GM12873 (cell line): Measurements from ENCODE around the gene ANK3.

ENCODE experiments used
- TF ChIP-seq, protein P1 (sequence below): IDR thresholded peaks from 2 replicates; pipeline ENCODE4 v1.5.1; 2012; ENCODE audit warnings: low read depth, mild to moderate bottlenecking, moderate library complexity, low read length, control low read depth; ENCODE audit not compliant: insufficient read depth; ENCODE audit errors: missing control alignments

The ANK3 gene

DNA sequence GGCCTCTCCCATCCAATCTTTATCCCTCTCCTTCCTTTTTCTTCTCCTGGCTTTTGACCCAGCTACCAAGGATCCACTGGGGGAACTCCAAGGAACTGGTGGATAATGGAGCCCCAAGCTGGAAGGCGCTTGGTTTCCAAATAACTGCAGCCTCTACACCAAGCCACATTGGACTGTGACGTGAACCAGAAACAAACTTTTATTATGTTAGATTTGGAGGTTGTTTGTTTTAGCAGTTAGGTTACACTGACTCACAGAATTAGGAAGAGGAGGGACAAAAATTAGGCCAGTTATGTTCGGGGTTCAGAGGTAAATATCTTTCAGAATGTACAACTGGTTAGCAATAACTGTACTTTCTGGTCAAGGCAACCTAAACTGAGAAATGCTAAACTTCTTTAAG is 21.3 kb upstream of the ANK3 start:
- TF ChIP-seq, protein P1, sequence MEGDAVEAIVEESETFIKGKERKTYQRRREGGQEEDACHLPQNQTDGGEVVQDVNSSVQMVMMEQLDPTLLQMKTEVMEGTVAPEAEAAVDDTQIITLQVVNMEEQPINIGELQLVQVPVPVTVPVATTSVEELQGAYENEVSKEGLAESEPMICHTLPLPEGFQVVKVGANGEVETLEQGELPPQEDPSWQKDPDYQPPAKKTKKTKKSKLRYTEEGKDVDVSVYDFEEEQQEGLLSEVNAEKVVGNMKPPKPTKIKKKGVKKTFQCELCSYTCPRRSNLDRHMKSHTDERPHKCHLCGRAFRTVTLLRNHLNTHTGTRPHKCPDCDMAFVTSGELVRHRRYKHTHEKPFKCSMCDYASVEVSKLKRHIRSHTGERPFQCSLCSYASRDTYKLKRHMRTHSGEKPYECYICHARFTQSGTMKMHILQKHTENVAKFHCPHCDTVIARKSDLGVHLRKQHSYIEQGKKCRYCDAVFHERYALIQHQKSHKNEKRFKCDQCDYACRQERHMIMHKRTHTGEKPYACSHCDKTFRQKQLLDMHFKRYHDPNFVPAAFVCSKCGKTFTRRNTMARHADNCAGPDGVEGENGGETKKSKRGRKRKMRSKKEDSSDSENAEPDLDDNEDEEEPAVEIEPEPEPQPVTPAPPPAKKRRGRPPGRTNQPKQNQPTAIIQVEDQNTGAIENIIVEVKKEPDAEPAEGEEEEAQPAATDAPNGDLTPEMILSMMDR, result no peak

DNA sequence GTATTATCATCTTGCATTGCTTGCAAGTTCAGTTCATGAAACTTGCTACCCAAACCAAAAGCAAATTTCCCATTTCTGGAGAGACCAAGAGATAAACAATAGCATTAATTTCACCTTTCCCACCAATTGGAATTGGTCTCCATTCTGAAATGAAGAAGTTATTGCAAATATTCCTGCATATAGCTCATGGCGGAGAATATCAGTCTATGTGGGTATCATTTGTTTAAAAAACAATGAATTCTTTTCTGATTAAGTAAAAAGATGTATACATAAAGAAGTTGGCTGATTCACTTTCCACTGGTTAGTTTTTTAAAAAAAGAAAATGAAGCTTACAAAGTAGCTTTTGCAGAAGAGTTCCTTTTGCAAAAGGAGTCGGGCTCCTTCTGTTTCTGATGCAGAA is 19.5 kb upstream of the ANK3 start:
- TF ChIP-seq, protein P1, result no peak

DNA sequence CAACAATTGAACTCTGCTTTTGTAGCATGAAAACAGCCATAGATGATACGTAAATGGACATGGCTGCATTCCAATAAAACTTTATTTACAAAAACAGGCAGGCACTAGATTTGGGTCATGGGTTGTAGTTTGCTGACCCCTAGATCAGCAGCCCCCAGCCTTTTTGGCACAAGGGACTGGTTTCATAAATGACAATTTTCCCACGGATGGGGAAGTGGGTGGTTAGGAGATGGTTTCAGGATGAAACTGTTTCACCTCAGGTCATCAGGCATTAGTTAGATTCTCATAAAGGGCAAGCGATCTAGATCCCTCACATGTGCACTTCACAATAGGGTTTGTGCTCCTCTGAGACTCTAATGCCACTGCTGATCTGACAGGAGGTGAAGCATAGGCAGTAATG is 16.5 kb upstream of the ANK3 start:
- TF ChIP-seq, protein P1, result no peak

DNA sequence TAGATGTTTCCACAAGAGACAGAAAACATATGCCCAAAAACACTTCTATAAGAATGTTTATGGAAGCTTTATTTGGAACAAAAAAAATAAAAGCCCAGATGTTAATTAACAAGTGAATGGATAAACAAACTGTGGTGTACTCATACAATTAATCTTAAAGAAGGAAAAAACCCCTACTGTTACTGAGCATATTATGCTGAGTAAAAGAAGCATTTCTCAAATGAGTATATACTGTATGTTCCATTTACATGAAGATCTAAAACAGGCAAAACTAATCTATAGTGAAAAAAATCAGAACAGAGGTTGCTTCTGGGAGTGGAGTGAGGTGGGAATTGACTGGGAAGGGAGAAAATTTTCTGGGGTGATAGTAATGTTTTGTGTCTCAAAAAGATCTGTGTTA is 15.5 kb upstream of the ANK3 start:
- TF ChIP-seq, protein P1, result no peak

DNA sequence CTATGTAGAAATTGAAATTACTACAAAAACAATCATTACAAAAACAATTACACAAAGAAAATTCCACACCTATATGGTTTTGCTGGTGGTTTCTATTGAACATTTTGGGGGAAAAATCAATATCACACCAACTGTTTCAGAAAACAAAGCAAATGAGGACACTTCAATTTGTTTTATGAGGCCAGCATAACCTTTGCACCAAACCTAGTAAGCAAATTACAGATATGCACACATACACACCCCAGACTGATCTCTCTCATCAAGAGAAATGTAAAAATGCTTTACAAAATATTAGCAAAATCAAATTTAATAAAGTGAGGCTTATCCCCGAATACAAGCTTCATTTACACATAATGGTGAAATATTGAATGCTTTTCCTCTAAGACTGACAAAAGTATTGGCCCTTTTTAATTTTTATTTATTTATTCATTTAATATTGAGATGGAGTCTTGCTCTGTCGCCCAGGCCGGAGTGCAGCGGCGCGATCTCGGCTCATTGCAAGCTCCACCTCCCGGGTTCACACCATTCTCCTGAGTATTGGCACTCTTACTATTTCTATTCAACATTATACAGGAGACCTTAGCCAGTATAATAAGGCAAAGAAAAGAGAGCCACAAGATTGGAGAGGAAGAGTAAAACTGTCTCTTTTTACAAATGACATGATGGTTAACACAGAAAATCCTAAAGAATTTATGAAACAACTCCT is 13.6 kb upstream of the ANK3 start:
- TF ChIP-seq, protein P1, result no peak

DNA sequence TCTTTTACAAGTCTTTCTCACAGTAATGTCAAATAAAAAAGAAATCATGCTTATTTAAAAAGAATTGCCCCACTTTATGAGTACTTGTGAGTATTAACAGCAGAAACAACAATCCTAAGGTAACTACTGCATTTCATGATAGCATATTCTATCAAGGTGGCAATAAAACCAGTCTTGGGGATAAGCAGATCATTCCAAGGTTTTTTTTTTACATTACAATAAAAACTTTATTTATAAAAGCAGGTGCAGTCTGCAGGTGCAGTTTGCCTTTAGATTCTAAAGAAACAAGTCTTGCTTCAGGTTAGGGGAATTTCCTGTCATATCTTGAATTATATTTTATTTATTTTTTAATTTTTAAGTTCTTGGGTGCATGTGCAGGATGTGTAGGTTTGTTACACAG is 10.7 kb upstream of the ANK3 start:
- TF ChIP-seq, protein P1, result no peak

DNA sequence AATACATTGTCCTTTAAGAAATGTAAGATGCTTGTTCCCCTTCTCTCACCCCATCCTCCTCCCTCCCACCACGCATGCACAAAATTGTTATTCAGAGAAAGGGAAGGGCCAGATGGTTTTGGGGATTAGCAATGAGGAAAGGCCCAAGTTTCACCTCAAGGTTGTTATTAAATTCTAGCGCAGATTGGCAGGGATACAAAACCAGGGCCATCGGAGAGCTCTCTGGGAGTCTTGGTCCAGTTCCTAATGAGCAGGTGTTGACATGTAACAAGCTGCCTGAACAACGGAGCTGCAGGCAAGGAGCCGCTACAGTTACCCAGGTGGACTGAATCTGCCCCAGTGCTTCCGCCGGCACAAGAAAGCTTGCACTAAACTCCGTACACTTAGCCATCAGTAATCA is 9.7 kb upstream of the ANK3 start:
- TF ChIP-seq, protein P1, result no peak
